IPS-18c (cell line): ENCODE results near the gene TRIM14.
"Not testable (repeated sequence)": the region's sequence is repeated elsewhere in the genome, so short reads cannot be mapped to it uniquely, and the experiment has no call there.

Experiments
- H3K4me3 ChIP-seq: 2 replicates; pipeline ENCODE4 v1.7.0; 2013; ENCODE audit warnings: low read depth, mild to moderate bottlenecking, low read length, moderate library complexity; ENCODE audit not compliant: insufficient read depth
- H3K9me3 ChIP-seq: one replicate; pipeline ENCODE4 v1.6.1; 2013; ENCODE audit warnings: mild to moderate bottlenecking, low read length, moderate library complexity; ENCODE audit not compliant: control insufficient read depth, insufficient read depth

Gene TRIM14

DNA sequence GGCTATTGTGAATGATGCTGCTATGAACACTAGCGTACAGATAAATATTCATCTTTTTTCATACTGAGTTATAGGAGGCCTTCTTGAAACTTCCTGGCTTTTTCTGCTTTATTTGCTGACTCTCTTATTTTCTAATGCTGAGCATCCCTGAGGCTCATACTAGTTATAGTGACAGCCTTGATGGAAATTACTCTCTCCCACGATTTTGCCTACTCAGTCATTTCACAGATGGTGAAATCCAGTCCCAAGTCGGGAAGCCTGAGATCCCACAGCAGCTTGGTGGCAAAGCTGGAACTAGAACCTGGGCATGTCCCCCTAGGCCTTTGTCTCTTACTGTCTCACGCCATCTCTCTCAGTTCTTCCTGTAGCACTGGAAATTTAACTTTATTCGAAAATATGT is 40.1 kb downstream of the TRIM14 start:
- Histone ChIP-seq H3K4me3 (no peak overlapping the region), H3K9me3 (peaks cover 4% of the 10 kb centered on the region)

GRCh38 chr9:98076514-98076890 is 42.5 kb downstream of the TRIM14 start:
- H3K9me3 ChIP-seq, H3K4me3 ChIP-seq: not testable (repeated sequence)

DNA sequence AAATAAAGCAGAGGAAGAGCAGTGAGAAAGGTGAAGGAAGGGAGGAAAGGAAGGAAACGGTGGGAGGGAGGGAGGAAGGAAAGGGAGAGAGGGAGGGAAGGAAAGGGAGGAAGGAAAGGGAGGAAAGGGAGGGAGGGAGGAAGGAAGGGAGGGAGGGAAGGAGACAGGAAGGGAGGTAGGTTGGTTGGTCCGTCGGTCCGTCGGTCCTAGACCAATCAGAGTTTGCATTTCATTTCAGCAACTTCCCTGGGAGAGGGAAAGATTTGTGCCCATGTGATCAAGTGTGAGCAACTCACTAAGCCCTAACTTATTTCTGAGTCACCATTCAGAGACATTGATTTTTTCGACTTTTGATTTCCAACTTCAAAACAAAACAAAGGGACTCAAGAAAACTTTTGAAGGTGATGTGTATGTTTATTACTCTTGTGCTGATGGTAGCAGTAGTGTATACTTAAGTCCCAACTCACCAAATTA is 43.7 kb downstream of the TRIM14 start:
- no peak overlapping the region for H3K4me3 ChIP-seq
- H3K9me3 ChIP-seq = no peaks in the 10 kb centered on the region

DNA sequence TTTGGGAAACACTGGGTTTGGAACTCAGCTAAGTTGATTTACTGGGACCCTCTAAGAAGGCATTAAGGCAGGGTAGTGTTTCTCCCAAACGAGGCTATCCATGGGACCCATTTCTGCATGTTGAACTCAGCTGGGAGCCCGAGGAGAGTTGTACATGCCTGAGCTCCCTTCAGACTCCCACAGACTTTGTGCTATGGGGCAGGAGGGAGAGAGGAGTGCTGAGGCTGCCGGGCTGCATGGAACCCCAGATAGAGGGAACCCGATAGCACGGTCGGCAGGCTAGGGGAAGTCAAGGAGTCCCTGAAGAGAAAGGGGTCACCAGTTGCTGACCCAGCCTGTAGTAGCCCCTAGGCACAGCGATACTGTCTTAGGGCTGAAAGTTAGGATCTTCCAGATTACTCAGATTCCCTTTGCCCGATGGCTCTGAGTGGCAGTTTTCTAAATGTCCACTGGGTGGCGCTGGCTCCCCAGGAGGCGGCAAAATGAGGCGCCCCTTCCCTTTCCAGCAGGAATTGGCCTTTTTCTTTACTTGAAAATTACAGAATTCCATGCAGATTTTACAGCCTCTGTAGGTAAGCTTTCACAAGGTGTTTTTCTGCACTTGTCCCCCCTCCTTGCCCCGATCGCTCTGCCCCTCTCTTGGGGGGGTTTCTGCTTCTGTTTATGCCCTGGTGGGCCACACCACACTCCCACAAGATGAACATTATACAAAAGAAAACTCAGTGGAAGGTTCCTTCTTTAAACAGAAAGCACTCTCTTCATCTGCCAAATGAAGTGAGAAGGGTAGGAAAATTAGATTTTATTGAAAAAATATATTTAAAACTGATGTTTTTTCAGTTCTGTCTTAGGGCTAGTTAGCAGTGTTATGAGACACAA is 44.7 kb downstream of the TRIM14 start:
- Histone ChIP-seq H3K4me3 (no peak overlapping the region), H3K9me3 (no peaks in the 10 kb centered on the region)

DNA sequence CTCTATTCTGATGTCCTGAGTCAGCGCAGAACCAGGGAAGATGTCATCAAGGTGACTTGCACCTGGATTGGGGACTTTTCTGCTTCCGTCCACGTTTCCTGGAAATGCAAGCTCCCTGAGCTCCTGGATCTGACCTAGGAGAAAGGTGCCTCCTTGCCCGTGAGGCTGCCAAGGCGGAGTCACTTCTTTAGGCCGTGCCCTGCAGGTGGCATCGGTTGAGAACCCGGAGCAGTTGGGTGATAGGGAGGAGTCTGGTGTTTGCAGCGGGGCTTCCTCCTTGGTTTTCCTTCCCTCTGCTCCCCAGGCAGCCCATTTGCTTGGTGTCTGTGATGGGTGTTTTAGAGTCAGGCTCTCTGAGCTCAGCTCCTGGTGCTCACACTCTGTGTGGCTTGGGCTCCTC is 47.3 kb downstream of the TRIM14 start:
- no peaks in the 10 kb centered on the region for H3K9me3 ChIP-seq
- no peak overlapping the region for H3K4me3 ChIP-seq

DNA sequence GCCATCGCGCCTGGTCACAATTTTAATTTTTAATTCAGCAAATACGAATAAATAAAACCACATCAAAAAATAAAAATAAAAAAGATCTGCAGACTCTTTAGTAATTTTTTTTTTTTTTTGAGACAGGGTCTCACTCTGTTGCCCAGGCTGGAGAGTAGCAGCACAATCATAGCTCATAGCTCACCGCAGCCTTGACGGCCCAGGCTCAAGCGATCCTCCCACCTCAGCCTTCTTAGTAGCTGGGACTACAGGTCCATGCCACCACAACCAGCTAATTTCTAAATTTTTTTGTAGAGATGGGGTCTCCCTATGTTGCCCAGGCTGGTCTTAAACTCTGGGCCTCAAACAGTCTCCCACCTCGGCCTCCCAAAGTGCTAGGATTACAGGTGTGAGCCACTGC is 48.3 kb downstream of the TRIM14 start:
- Histone ChIP-seq H3K4me3 (no peak overlapping the region), H3K9me3 (no peaks in the 10 kb centered on the region)

- no peaks in the 10 kb centered on the region for H3K9me3 ChIP-seq
Measured at GRCh38 chr9:98069551-98069950, 49.5 kb downstream of the TRIM14 start.

GRCh38 chr9:98067184-98067583 is 51.8 kb downstream of the TRIM14 start:
- Histone ChIP-seq H3K4me3 (no peak overlapping the region), H3K9me3 (no peaks in the 10 kb centered on the region)

More at GRCh38 chr9:98069551-98069950, 49.5 kb downstream of the TRIM14 start:
- H3K4me3 ChIP-seq = no peak overlapping the region

DNA sequence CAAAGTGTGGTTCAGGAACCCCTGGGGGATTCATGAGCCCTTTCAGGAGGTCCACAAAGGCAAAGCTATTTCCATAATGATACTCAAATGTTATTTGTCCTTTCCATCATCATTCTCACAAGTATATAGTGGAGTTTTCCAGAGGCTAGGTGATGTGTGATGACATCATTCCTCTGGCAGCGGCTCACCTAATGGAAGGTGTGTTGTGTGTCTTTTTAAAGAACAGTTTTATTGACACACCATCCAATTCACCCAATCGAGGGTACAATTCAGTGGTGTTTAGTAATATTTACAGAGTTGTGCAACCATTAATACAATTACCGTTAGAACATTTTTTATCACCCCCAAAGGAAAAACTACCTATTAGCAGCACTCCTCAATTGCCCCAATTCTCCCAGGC is 52.8 kb downstream of the TRIM14 start:
- Histone ChIP-seq H3K9me3 (no peaks in the 10 kb centered on the region), H3K4me3 (no peak overlapping the region)

DNA sequence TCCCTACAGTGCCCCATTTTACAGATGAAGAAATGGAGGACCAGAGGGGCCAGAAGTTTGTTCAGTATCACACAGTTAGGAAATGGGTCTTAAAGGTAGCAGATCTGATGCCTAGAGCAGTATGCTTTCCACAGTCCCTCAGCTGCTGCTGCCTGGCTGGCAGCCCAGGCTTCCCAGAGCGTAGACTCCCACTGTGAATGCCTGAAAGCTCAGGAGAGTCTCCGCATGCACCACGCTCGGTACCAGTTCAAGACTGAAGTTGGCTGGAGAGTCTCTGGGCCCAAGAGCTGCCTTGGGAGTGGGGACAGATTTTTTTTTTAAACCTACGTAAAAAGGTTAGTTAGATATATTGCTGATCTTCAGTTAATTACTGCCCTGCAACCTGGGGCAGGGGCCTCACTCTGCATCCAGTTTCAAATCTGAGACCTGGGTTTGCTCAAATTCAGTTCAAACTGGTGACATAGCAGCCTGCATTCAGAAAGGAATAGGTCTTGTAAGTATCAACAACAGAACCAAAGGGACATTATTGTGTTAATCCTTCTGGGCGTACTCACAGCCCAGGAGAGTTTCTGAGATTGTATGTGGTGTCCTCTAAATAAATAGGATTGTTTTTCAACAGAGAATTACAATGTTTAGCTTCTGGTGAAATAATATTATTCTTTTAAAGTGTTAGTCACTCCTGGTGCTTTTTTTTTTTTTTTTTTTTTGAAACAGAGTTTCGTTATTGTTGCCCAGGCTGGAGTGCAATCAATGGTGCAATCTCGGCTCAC is 54.2 kb downstream of the TRIM14 start:
- Histone ChIP-seq H3K9me3 (no peaks in the 10 kb centered on the region), H3K4me3 (no peak overlapping the region)

GRCh38 chr9:98062161-98062560 is 56.9 kb downstream of the TRIM14 start:
- Histone ChIP-seq H3K9me3 (no peaks in the 10 kb centered on the region), H3K4me3 (no peak overlapping the region)

DNA sequence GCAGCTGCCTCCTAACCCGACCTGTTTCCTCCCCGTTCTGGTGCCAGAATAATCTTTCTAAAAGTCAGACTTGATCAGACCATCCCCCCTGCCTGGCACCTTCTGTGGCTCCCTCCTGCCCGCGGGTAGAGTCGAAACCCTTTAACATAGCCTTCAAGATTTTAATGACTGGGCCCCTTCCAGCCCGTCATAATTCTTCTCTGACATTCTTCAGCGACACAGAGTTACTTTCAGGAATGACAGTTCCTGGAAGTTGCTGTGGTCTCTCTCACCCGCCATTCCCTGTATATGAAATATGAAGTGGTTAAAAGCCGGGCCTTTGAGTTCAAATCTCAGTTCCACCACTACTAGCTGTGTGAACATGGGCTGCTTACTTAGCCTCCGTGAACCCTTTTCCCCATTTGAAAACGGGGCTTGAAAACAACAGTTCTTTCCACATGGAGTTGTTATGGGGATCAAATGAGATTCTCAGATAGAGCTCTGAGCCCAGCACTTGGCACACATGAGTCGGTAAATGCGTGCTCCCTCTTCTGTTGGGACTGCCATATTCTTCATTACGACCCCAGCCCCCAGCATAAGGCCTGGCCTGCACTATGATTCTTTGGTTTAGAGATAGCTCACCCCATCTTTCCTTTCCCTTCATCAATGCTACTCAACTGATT is 61.8 kb downstream of the TRIM14 start:
- Histone ChIP-seq H3K9me3 (no peaks in the 10 kb centered on the region), H3K4me3 (peak overlapping the region; percentile 81)

- no peaks in the 10 kb centered on the region for H3K9me3 ChIP-seq
- H3K4me3 ChIP-seq = peak within 1 kb of the TSS; percentile 81
Measured at GRCh38 chr9:98056269-98057137, 62.5 kb downstream of the TRIM14 start, which contains the start of gene NANS. Gene NANS, plus strand, starts transcription at chr9:98056732. Its CDS starts 77 bp downstream, at chr9:98056809.

DNA sequence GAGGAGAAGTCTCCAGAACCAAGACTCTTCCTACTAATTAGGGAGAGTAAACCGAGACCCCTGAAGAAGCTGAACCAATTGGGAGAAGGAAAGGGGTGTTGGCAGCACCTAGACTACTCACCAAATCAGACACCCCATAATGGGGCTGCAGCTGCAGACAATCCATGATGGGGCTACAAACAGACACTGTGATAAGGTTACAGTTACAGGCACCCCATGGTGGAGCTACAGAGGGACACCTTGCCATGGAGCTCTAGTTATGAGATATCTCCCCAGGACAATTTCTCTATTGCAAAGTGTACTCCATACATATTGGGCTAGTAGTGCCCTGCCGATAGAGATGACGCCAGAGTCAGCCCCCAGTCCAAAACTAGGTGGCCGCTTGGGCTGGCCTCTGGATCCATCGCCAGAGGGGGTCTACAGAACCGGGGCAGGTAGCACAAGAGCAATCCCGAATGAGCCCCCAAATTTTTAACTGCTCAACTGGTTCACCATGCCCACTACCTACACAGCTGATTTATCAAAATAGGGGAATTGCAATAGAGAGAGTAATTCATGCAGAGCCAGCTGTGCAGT is 64.6 kb downstream of the TRIM14 start:
- no peak overlapping the region for H3K4me3 ChIP-seq

GRCh38 chr9:98050351-98050750 is 68.7 kb downstream of the TRIM14 start:
- no peaks in the 10 kb centered on the region for H3K9me3 ChIP-seq
- no peak overlapping the region for H3K4me3 ChIP-seq

More for the DNA sequence above, 64.6 kb downstream of the TRIM14 start:
- H3K9me3 ChIP-seq = no peaks in the 10 kb centered on the region

DNA sequence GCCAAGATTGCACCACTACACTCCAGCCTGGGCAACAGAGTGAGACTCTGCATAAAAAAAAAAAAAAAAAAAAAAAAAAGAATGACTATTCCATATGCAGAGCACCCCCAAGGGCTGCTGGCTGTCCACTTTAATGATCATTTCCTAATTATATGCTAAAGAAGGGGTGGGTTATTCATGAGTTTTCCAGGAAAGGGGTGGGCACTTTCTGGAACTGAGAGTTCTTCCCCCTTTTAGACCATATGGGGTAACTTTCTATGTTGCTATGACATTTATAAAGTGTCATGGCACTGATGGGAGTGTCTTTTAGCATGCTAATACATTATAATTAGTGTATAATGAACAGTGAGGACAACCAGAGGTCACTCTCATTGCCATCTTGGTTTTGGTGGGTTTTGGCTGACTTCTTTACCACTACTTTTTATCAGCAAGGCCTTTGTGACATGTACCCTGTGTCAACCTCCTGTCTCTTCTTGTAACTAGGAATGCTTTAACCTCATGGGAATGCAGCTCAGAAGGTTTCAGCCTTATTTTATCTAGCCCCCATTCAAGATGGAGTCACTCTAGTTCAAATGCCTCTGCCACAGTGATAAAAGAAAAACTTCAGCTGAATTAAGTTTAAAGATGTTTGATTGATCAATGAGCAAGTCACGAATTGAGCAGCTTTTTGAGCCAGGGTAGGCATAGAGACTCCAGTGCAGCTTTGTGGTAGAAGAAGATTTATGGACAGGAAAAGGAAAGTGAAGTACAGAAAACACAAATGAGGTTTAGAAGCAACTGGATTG is 69.5 kb downstream of the TRIM14 start:
- Histone ChIP-seq H3K4me3 (no peak overlapping the region), H3K9me3 (no peaks in the 10 kb centered on the region)
